Measurements from ENCODE around the gene OR2T5. TPM values are rescaled to one million over a fixed set of nuclear protein-coding genes. Genes with fewer than 3 reads are reported as not detected.
"Not testable (repeated sequence)": the region's sequence is repeated elsewhere in the genome, so short reads cannot be mapped to it uniquely, and the experiment has no call there.

OR2T5 gene
- total RNA-seq, 1 donor from 2014 or later: not detected

DNA sequence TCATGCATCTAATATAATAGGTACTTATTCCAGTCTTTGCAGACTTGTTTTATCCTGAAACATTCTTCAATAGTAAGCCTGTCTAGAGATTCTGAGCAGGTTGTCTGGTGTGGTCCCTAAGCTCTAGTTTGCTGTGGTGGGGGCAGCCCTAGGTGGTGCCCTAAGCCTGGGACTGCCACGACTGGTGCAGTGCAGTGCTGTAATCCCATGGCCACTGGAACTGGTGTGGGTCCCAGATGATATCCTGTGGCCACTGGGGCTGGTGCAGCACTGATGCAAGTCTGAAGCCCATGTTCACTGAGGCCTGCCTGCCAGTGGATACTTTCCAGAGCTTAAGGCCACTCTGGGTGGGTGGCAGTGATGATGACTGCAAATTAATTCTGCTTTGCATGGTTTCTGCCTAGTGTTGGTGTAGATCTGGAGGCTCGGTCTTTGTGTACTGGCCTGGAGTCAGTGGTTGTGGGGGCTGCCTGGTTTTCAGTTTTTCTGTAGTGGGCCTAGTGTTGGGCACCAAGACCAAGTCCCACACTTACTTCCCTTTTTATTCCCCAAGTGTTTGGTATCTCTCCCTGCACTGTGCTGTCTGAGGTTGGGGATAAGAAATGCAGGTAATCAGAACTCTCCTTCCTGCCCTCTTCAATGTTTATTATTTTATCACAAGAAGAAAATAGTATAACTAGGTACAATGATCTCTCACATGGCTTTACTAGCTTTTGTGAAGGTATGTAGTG is 12.1 kb downstream of the OR2T5 start:
- not testable (repeated sequence) for DNase-seq (ENCODE audit: low spot score)

DNA sequence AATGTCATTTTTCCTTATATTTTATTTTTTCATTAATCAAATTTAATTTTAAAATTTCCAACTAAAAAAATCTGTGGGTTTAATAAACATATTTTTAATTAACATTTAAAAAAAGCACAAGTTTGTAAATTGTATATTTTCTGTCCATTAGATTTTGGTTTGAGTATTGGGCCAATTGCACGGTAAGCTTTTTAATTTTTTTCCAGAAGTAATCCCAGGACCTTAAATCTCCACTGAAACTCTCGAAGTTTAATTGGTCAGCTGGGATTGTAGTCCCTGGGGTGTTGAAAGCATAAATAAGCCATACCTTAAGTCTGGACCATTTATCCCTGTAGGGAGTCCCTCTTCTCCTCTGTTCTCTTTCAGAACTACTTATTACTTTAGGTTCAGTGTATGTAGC is 19.4 kb downstream of the OR2T5 start, which contains the start of gene OR2G6:
OR2G6 (plus strand) TSS at position 301 of the 400 bp plus-strand sequence. CDS start 13,574 bp downstream, outside the sequence.
- DNase-seq (ENCODE audit: low spot score): not testable (repeated sequence)

- DNase-seq (ENCODE audit: low spot score): not testable (repeated sequence)
These were observed 21.8 kb downstream of the OR2T5 start for GRCh38 chr1:248510217-248510616.

- peak; percentile 59 for DNase-seq (ENCODE audit: low spot score)
These were observed 33.5 kb downstream of the OR2T5 start for GRCh38 chr1:248521856-248522255.

GRCh38 chr1:248537449-248537848 is 49.1 kb downstream of the OR2T5 start:
- DNase-seq (ENCODE audit: low spot score): not testable (repeated sequence)

Other genes starting within 250 kb of the OR2T5 start
- gene OR2T33, start 210.6 kb upstream of the OR2T5 start, total RNA-seq: not detected
- not detected for gene OR2T12, start 185.2 kb upstream of the OR2T5 start, total RNA-seq
- gene OR2M7, start 164.0 kb upstream of the OR2T5 start, total RNA-seq: not detected
- not detected for gene OR14C36, start 139.8 kb upstream of the OR2T5 start, total RNA-seq
- not detected for gene OR2T4, start 126.9 kb upstream of the OR2T5 start, total RNA-seq
- not detected for gene OR2T6, start 112.8 kb upstream of the OR2T5 start, total RNA-seq
- gene OR2T1, start 85.5 kb upstream of the OR2T5 start, total RNA-seq: not detected
- gene OR2T2, start 43.0 kb upstream of the OR2T5 start, total RNA-seq: not detected
- gene OR2T3, start 15.2 kb upstream of the OR2T5 start, total RNA-seq: not detected
- gene OR2G6, start 19.5 kb downstream of the OR2T5 start, total RNA-seq: not detected
- gene OR2T29, start 74.2 kb downstream of the OR2T5 start, total RNA-seq: not detected
- gene OR2T34, start 86.2 kb downstream of the OR2T5 start, total RNA-seq: not detected
- gene OR2T10, start 109.1 kb downstream of the OR2T5 start, total RNA-seq: not detected
- not detected for gene OR2T11, start 146.5 kb downstream of the OR2T5 start, total RNA-seq
- gene OR2T35, start 156.7 kb downstream of the OR2T5 start, total RNA-seq: not detected
- not detected for gene OR2T27, start 166.9 kb downstream of the OR2T5 start, total RNA-seq
- gene OR14I1, start 214.2 kb downstream of the OR2T5 start, total RNA-seq: not detected